Anterior cingulate cortex (tissue), 58 donors: ENCODE measurements around the gene STK32C.
"Not testable (repeated sequence)": the region's sequence is repeated elsewhere in the genome, so short reads cannot be mapped to it uniquely, and the experiment has no call there.

ENCODE experiments used
- DNase-seq, 58 donors: peaks; one replicate each; lab custom pipeline; 2025; lab: John Stamatoyannopoulos, UW

The STK32C gene

DNA sequence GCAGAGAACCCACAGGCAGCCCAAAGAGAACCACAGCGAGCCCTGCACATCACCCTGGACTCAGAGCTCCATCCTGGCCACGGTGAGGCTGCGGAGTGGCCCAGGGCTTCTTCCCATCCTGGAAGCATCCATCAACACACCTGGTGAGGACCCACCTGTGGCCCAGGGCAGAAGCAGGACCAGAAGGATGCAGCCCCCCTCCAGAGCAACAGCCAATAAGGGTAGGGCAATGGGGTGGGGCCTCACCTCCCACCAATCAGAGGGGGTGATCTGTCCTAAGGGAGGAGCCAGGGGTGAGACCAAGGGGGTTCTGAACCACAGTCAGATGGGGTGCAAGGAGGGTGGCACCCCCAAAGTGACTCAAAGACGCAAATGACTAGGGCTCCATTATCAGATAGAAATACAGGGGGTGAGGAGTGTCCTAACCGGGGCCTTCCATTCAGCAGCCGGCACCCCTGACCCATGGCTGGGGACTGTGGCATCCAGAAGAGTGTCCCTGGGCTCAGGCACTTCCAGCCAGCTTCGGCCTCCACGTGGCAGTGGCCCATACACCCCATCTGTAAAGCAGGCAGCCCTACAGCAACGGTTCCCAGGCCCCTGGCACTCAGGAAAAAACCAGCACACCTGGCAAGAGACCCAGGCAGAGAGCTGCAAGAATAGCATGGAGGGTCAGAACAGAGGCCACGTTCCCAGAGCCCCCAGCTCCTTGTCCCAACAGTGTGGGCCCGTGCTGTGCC is 36.9 kb downstream of the STK32C start:
- no peak for DNase-seq

DNA sequence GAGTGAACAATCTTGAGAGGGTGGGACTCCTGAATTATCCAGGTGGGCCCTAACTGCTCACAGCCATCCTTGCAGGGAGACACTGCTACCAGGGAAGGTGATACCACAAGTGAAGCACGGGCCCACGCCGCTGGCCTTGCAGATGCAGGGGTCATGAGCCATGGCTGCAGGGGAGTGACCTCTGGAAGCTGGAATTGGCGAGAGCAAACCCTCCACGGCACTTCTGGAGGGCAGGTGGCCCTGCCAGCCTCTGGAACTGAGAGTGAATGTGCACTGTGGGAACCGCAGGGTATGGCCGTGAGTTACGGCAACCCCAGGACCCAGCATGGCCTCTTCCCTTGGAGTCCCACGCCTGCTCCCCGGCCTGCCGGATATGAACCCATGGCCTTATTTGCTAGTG is 37.5 kb downstream of the STK32C start:
- no peak for DNase-seq

- DNase-seq: peak in 1 of 58 donors; percentile 26
Observed at GRCh38 chr10:132269266-132270230, 38.2 kb downstream of the STK32C start.

DNA sequence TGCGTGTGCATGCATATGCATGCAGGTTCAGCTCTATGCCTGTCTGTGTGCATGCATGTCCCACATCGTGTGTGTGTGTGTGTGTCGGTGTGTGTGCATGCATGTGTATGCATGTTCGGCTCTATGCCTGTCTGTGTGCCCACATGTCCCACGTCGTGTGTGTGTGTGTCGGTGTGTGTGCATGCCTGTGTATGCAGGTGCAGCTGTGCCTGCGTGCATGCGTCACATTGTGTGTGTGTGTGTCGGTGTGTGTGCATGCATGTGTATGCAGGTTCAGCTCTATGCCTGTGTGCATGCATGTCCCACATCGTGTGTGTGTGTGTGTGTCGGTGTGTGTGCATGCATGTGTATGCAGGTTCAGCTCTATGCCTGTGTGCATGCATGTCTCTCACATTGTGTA is 39.8 kb downstream of the STK32C start:
- DNase-seq: not testable (repeated sequence)

DNA sequence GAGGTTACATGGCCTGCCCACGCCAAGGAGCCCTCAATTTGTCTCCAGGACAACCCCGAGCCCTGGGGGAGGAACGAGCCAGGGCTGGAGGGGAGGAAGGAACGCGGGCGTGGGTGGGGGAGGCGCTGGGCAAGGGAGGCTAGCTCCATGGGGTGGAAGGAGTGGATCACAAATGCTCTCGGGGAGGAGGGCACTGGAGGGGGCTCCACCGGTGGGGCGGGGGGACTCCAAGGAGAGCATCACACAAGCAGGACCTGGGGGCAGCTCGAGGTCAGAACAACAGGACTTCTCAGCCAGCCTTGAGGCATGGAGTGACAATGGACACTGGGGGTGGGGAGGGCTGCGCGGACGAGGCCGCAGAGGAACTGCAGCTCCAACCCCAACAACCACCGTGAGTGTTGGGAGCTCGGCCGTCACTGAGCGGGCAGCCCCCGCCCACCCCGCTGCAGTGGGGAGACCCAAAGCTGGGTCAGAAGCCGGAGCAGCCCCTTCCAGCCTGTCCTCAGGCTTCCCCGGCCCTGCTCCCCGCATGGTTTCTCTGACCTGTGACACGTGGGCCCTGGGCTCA is 41.1 kb downstream of the STK32C start:
- no peak for DNase-seq

DNA sequence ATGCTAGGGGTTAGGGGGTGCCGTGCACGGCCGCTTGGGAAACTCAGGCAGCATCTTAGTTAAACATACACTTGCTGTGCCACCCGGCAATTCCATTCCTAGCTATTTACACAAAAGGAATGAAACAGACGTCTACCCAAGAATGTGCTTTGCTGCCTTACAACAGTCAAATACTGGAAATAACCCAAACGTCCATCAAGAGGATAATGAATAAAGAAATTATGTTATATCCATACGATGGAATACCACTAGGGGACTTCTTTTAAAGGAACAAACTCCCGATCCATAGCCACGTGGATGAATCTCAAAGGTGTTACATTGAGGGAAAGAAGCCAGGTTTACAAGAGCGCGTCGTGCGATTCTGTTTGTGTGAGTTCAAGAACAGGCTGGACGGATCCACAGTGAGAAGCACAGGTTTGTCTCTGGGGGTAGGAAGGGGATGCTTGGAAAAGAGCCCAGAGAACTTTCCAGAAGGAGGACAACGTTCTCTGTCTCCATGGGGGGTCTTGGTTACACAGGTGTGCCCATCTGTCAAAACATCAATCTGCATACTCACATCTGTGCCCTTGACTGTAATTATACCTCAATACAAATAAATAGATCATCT is 41.8 kb downstream of the STK32C start:
- DNase-seq: no peak

- peak in 9 of 58 donors; percentile 18 to 51 (median 26) for DNase-seq
Observed at GRCh38 chr10:132264966-132265889, 42.5 kb downstream of the STK32C start.

DNA sequence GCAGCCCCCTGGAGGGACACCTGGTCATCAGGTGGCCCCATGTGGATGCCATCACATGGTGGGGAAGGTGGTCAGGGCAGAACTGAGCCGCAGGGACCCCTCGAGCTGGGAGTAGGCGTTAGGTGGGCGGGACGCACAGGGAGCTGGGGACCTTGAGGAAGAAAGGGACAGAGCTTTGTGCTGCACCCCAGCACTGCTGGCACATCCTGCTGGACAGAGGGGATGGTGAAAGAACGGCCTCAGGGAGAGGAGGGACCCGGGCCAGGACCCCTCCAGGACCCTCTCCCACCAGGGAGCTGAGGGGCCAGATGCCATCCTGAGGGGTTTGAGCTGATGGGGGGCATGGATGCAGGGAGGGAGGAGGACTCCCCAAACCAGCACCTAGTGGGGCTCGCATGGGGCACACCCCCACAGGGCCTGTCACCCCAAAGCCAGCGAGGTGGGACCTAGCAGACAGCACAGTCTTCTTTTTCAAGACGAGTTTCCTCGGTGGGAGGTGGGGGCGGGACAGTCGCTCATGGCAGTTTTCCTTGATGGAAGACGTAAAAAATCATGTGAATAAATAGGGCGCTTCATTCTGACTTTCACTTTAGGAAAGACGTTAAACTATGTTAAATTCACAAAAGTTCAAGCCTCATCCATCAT is 43.3 kb downstream of the STK32C start:
- DNase-seq: no peak

- no peak for DNase-seq
Observed at GRCh38 chr10:132263866-132264265, 43.9 kb downstream of the STK32C start.

- peak in 6 of 58 donors; percentile 16 to 38 (median 28) for DNase-seq
Observed at GRCh38 chr10:132259702-132260482, 47.9 kb downstream of the STK32C start.

- no peak for DNase-seq
Observed at GRCh38 chr10:132258423-132258822, 49.3 kb downstream of the STK32C start.

GRCh38 chr10:132257907-132258306 is 49.8 kb downstream of the STK32C start:
- no peak for DNase-seq

GRCh38 chr10:132257271-132257670 is 50.5 kb downstream of the STK32C start:
- DNase-seq: peak in 5 of 58 donors; percentile 20 to 46 (median 36)

GRCh38 chr10:132256866-132257265 is 50.9 kb downstream of the STK32C start:
- DNase-seq: no peak

GRCh38 chr10:132255489-132256344 is 52.0 kb downstream of the STK32C start:
- DNase-seq: no peak

- DNase-seq: no peak
Observed at GRCh38 chr10:132254841-132255240, 52.9 kb downstream of the STK32C start.

- peak in 1 of 58 donors; percentile 25 for DNase-seq
Observed at GRCh38 chr10:132253092-132253687, 54.6 kb downstream of the STK32C start.
